SK-N-SH treated with all-trans-retinoic acid at 6 μM for 48 hours (cell line): ENCODE measurements around the gene RIPOR3.
"Not testable (repeated sequence)": the region's sequence is repeated elsewhere in the genome, so short reads cannot be mapped to it uniquely, and the experiment has no call there.

Source experiments
- ATAC-seq: fragments of 200-7000 bp; cut with Tn5 transposase; 3 replicates; pipeline ENCODE4 v1.9.1; 2020; ENCODE audit warnings: mild to moderate bottlenecking, moderate library complexity
- ARNTL ChIP-seq: fragments of 450-650 bp; formaldehyde crosslinking; IDR thresholded peaks from 2 replicates; pipeline ENCODE4 v1.5.0; 2020; ENCODE audit warnings: low read depth, mild to moderate bottlenecking, moderate library complexity, borderline replicate concordance
- ESRRG ChIP-seq: fragments of 250-450 bp; sonication (Bioruptor Pico); IDR thresholded peaks from 2 replicates; pipeline ENCODE4 v1.6.1; 2021; ENCODE audit warnings: mild to moderate bottlenecking
- GLIS3 ChIP-seq: fragments of 250-450 bp; sonication (Bioruptor Pico); IDR thresholded peaks from 2 replicates; pipeline ENCODE4 v1.5.0; 2020; ENCODE audit warnings: mild to moderate bottlenecking, moderate library complexity
- ISL1 ChIP-seq: fragments of 250-450 bp; sonication (Bioruptor Pico); IDR thresholded peaks from 2 replicates; pipeline ENCODE4 v2.1.2; 2022; ENCODE audit warnings: mild to moderate bottlenecking, moderate library complexity
- PPARA ChIP-seq: fragments of 250-450 bp; sonication (Bioruptor Pico); IDR thresholded peaks from 2 replicates; pipeline ENCODE4 v1.5.0; 2020; ENCODE audit warnings: mild to moderate bottlenecking, borderline replicate concordance
- RARB ChIP-seq: fragments of 250-450 bp; sonication (Bioruptor Pico); IDR thresholded peaks from 2 replicates; pipeline ENCODE4 v1.8.0; 2021; ENCODE audit warnings: mild to moderate bottlenecking, moderate library complexity
- SNAI2 ChIP-seq: fragments of 250-450 bp; sonication (Bioruptor Pico); IDR thresholded peaks from 2 replicates; pipeline ENCODE4 v1.5.0; 2020; ENCODE audit warnings: mild to moderate bottlenecking, moderate library complexity
- TCF4 ChIP-seq: fragments of 250-450 bp; sonication (Bioruptor Pico); IDR thresholded peaks from 2 replicates; pipeline ENCODE4 v1.8.0; 2021; ENCODE audit warnings: mild to moderate bottlenecking, moderate library complexity, borderline replicate concordance
- TOX ChIP-seq: fragments of 250-450 bp; sonication (Bioruptor Pico); IDR thresholded peaks from 2 replicates; pipeline ENCODE4 v1.8.0; 2021; ENCODE audit warnings: mild to moderate bottlenecking, moderate library complexity, borderline replicate concordance
- ZC3H10 ChIP-seq: fragments of 250-450 bp; sonication (Bioruptor Pico); IDR thresholded peaks from 2 replicates; pipeline ENCODE4 v1.5.1; 2021; ENCODE audit warnings: mild to moderate bottlenecking, moderate library complexity
- ZFP3 ChIP-seq: fragments of 250-450 bp; sonication (Bioruptor Pico); IDR thresholded peaks from 2 replicates; pipeline ENCODE4 v1.5.0; 2020; ENCODE audit warnings: mild to moderate bottlenecking, moderate library complexity
- ZFP30 ChIP-seq: fragments of 450-650 bp; formaldehyde crosslinking; IDR thresholded peaks from 2 replicates; pipeline ENCODE4 v1.5.0; 2022; ENCODE audit warnings: mild to moderate bottlenecking, moderate library complexity
- ZNF565 ChIP-seq: fragments of 450-650 bp; formaldehyde crosslinking; conservative IDR thresholded peaks from 2 replicates; pipeline ENCODE4 v1.5.0; 2020; ENCODE audit warnings: low read depth, mild to moderate bottlenecking, moderate library complexity
- ZNF8 ChIP-seq: fragments of 450-650 bp; formaldehyde crosslinking; IDR thresholded peaks from 2 replicates; pipeline ENCODE4 v1.5.0; 2020; ENCODE audit warnings: mild to moderate bottlenecking, moderate library complexity
- TF ChIP-seq, protein P1 (sequence below): fragments of 250-450 bp; sonication (Bioruptor Pico); IDR thresholded peaks from 2 replicates; pipeline ENCODE4 v1.8.0; 2021; ENCODE audit warnings: low read depth, mild to moderate bottlenecking, moderate library complexity, borderline replicate concordance
- TF ChIP-seq, protein P2 (sequence below): fragments of 250-450 bp; sonication (Bioruptor Pico); IDR thresholded peaks from 2 replicates; pipeline ENCODE4 v1.5.0; 2020; ENCODE audit warnings: mild to moderate bottlenecking, moderate library complexity
- TF ChIP-seq, protein P3 (sequence below): fragments of 250-450 bp; sonication (Bioruptor Pico); IDR thresholded peaks from 2 replicates; pipeline ENCODE4 v1.5.1; 2021; ENCODE audit warnings: mild to moderate bottlenecking, moderate library complexity
- TF ChIP-seq, protein P4 (sequence below): fragments of 250-450 bp; sonication (Bioruptor Pico); IDR thresholded peaks from 2 replicates; pipeline ENCODE4 v1.5.1; 2020; ENCODE audit warnings: low read depth, mild to moderate bottlenecking, moderate library complexity
- TF ChIP-seq, protein P5 (sequence below): fragments of 250-450 bp; sonication (Bioruptor Pico); IDR thresholded peaks from 2 replicates; pipeline ENCODE4 v1.8.0; 2020; ENCODE audit warnings: mild to moderate bottlenecking, moderate library complexity, borderline replicate concordance

The RIPOR3 gene

DNA sequence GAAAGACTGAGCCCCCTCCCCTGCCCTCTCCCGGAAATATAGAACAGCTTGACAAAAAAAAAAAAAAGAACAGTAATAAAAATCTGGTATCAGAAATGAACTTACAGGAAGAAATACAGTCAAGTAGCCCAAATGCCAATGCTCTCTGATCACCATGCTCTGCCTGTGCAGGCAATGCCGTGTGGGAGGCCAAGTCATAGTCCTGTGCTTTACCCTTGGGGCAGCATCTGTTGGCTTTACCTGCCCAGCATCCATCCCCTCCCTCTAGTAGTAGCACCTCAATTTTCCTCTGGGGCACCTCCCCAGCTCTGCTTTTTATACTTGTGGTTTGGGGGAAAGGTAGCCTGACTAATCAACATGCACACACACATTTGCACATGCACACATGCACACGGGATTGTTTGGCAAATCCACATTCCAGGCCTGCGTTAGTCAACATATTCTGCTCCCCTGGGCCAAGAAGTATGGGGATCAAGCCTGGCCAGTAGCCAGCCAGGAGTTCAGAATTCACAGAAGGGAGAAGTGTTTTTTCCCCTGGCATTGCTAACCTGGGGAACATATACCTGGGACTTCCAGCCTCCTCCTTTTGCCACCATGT is 70.2 kb downstream of the RIPOR3 start:
- no peak for ATAC-seq
- TF ChIP-seq ZNF565 (CRISPR knock-in tag) (no peak), ZFP3 (CRISPR knock-in tag) (no peak)
- TF ChIP-seq, protein P1, sequence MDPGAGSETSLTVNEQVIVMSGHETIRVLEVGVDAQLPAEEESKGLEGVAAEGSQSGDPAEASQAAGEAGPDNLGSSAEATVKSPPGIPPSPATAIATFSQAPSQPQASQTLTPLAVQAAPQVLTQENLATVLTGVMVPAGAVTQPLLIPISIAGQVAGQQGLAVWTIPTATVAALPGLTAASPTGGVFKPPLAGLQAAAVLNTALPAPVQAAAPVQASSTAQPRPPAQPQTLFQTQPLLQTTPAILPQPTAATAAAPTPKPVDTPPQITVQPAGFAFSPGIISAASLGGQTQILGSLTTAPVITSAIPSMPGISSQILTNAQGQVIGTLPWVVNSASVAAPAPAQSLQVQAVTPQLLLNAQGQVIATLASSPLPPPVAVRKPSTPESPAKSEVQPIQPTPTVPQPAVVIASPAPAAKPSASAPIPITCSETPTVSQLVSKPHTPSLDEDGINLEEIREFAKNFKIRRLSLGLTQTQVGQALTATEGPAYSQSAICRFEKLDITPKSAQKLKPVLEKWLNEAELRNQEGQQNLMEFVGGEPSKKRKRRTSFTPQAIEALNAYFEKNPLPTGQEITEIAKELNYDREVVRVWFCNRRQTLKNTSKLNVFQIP (CRISPR knock-in tag) = no peak
- TF ChIP-seq, protein P2, sequence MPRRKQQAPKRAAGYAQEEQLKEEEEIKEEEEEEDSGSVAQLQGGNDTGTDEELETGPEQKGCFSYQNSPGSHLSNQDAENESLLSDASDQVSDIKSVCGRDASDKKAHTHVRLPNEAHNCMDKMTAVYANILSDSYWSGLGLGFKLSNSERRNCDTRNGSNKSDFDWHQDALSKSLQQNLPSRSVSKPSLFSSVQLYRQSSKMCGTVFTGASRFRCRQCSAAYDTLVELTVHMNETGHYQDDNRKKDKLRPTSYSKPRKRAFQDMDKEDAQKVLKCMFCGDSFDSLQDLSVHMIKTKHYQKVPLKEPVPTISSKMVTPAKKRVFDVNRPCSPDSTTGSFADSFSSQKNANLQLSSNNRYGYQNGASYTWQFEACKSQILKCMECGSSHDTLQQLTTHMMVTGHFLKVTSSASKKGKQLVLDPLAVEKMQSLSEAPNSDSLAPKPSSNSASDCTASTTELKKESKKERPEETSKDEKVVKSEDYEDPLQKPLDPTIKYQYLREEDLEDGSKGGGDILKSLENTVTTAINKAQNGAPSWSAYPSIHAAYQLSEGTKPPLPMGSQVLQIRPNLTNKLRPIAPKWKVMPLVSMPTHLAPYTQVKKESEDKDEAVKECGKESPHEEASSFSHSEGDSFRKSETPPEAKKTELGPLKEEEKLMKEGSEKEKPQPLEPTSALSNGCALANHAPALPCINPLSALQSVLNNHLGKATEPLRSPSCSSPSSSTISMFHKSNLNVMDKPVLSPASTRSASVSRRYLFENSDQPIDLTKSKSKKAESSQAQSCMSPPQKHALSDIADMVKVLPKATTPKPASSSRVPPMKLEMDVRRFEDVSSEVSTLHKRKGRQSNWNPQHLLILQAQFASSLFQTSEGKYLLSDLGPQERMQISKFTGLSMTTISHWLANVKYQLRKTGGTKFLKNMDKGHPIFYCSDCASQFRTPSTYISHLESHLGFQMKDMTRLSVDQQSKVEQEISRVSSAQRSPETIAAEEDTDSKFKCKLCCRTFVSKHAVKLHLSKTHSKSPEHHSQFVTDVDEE (CRISPR knock-in tag) = no peak
- TF ChIP-seq, protein P3, sequence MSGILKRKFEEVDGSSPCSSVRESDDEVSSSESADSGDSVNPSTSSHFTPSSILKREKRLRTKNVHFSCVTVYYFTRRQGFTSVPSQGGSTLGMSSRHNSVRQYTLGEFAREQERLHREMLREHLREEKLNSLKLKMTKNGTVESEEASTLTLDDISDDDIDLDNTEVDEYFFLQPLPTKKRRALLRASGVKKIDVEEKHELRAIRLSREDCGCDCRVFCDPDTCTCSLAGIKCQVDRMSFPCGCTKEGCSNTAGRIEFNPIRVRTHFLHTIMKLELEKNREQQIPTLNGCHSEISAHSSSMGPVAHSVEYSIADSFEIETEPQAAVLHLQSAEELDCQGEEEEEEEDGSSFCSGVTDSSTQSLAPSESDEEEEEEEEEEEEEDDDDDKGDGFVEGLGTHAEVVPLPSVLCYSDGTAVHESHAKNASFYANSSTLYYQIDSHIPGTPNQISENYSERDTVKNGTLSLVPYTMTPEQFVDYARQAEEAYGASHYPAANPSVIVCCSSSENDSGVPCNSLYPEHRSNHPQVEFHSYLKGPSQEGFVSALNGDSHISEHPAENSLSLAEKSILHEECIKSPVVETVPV = no peak
- TF ChIP-seq, protein P4, sequence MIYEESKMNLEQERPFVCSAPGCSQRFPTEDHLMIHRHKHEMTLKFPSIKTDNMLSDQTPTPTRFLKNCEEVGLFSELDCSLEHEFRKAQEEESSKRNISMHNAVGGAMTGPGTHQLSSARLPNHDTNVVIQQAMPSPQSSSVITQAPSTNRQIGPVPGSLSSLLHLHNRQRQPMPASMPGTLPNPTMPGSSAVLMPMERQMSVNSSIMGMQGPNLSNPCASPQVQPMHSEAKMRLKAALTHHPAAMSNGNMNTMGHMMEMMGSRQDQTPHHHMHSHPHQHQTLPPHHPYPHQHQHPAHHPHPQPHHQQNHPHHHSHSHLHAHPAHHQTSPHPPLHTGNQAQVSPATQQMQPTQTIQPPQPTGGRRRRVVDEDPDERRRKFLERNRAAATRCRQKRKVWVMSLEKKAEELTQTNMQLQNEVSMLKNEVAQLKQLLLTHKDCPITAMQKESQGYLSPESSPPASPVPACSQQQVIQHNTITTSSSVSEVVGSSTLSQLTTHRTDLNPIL (CRISPR knock-in tag) = no peak

DNA sequence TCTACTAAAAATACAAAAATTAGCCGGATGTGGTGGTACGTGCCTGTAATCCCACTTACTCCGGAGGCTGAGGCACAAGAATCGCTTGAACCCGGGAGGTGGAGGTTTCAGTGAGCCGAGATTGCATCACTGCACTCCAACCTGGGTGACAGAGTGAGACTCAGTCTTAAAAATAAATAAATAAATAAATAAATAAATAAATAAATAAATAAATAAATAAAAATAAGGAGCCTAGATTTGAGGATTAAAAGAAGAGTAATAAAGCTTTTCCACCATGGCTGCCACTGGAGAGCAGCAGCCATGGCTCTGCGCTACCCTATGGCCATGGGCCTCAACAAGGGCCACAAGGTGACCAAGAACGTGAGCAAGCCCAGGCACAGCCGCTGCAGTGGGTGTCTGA is 70.9 kb downstream of the RIPOR3 start:
- ATAC-seq = not testable (repeated sequence)

DNA sequence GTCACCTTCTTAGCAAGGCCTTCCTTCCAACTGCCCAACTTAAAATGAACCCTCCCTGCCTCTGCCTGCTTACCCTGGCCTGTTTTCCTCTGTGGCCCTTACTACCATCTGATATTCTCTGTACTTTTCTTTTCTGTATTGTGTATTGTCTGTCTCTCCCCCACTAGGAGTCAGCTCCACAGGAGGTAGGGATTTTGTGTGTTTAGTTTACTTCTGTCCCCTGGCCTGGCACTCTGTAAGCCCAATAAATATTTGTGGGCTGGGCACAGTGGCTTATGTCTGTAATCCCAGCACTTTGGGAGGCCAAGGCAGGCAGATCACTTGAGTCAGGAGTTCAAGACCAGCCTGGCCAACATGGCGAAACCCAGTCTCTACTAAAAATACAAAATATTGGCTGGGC is 72.8 kb downstream of the RIPOR3 start:
- no peak for ATAC-seq
- TF ChIP-seq ZC3H10 (CRISPR knock-in tag) (no peak), ARNTL (no peak), ZFP30 (no peak), GLIS3 (no peak), ZNF565 (CRISPR knock-in tag) (no peak), RARB (CRISPR knock-in tag) (no peak), TCF4 (CRISPR knock-in tag) (no peak), ZNF8 (CRISPR knock-in tag) (no peak), TOX (CRISPR knock-in tag) (no peak), SNAI2 (CRISPR knock-in tag) (no peak), ISL1 (CRISPR knock-in tag) (no peak), ESRRG (CRISPR knock-in tag) (no peak), ZFP3 (CRISPR knock-in tag) (no peak), PPARA (CRISPR knock-in tag) (no peak)
- TF ChIP-seq, protein P2 (CRISPR knock-in tag) = no peak
- TF ChIP-seq, protein P4 (CRISPR knock-in tag) = no peak
- TF ChIP-seq, protein P5, sequence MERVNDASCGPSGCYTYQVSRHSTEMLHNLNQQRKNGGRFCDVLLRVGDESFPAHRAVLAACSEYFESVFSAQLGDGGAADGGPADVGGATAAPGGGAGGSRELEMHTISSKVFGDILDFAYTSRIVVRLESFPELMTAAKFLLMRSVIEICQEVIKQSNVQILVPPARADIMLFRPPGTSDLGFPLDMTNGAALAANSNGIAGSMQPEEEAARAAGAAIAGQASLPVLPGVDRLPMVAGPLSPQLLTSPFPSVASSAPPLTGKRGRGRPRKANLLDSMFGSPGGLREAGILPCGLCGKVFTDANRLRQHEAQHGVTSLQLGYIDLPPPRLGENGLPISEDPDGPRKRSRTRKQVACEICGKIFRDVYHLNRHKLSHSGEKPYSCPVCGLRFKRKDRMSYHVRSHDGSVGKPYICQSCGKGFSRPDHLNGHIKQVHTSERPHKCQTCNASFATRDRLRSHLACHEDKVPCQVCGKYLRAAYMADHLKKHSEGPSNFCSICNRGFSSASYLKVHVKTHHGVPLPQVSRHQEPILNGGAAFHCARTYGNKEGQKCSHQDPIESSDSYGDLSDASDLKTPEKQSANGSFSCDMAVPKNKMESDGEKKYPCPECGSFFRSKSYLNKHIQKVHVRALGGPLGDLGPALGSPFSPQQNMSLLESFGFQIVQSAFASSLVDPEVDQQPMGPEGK (CRISPR knock-in tag) = no peak
- TF ChIP-seq, protein P3 = no peak
- TF ChIP-seq, all 23 proteins: peak for 0
